Right cardiac atrium (tissue), 5 donors: ENCODE data around the gene GLIPR2. TPM values are rescaled to one million over a fixed set of nuclear protein-coding genes. Genes with fewer than 3 reads are reported as not detected.
"Not testable (repeated sequence)": the region's sequence is repeated elsewhere in the genome, so short reads cannot be mapped to it uniquely, and the experiment has no call there.

Experiments
- ATAC-seq, 2 donors: fragments of 200-7000 bp; cut with Tn5 transposase; one replicate each; pipeline versions ENCODE4 v1.8.0 to v1.9.1; 2020; ENCODE audit warnings: moderate library complexity in 2 of 2, mild to moderate bottlenecking in 1 of 2
- DNase-seq, 3 donors: peaks; one replicate each; pipeline ENCODE4 v3.0.0-alpha.2; 2020
- H3K27ac ChIP-seq: one replicate; pipeline ENCODE4 v1.5.1; 2013; ENCODE audit warnings: mild to moderate bottlenecking, low read length, control low read depth, moderate library complexity
- H3K27me3 ChIP-seq: one replicate; pipeline ENCODE4 v1.6.1; 2013; ENCODE audit not compliant: control insufficient read depth, insufficient read depth
- H3K4me1 ChIP-seq: one replicate; pipeline ENCODE4 v1.6.1; 2013; ENCODE audit warnings: low read length; ENCODE audit not compliant: control insufficient read depth, insufficient read depth
- H3K4me3 ChIP-seq: one replicate; pipeline ENCODE4 v1.5.1; 2013; ENCODE audit warnings: low read length, control low read depth
- H3K9me3 ChIP-seq: one replicate; pipeline ENCODE4 v1.6.1; 2013; ENCODE audit warnings: low read length; ENCODE audit not compliant: control insufficient read depth
- WGBS: extraction: QIAGEN DNeasy Blood & Tissue Kit; methylation state at CpG from one replicate; pipeline ENCODE4 v1.1.7; 2013; 5-methylcytosine and 5-hydroxymethylcytosine counted together
- intact Hi-C, 4 donors: fragments of 100-400 bp; cut with DNase I; formaldehyde crosslinking; loops; one replicate each; pipeline versions ENCODE4 v1.11.0 to v1.14.0; 2022 to 2023
- polyA plus RNA-seq: library from polyadenylated mRNA; stranded (reverse); fragments of 200-250 nt; gene quantifications from one replicate; pipeline ENCODE4 v1.2.3, GENCODE V29; 2013
- total RNA-seq, 4 donors: library from RNA; stranded (reverse); fragmentation: NEBNext Ultra II Directional; extraction: Animal tissue kit (Norgen Biotek cat#: 25700); gene quantifications; one replicate each; pipeline ENCODE4 v1.2.1, GENCODE V29; 2021
- donor health status: healthy with polysubstance abuse.
- donor health status: DM: no; HTN: yes; CAD: no.
- donor health status: DM: no; HTN: no; CAD: no.
- donor health status: DM: no; HTN: yes; CAD: no; lungs with severe emphysema.
- donor health status: DM: yes; HTN: yes; CAD: no.

GLIPR2 gene
- total and polyA plus RNA-seq, 5 donors = 8.8 to 23.2 (median 12.8) TPM

GRCh38 chr9:36121971-36122370 lies 14.6 kb upstream of the GLIPR2 start:
- intact Hi-C loops = no loop called here
- Histone ChIP-seq H3K4me3 (no peak overlapping the region), H3K4me1 (no peaks in the 10 kb centered on the region), H3K9me3 (no peaks in the 10 kb centered on the region), H3K27me3 (no peaks in the 10 kb centered on the region), H3K27ac (no peak overlapping the region)
- no peak for ATAC-seq
- 88% methylated on average over 7 of the region's 7 CpGs for WGBS
- DNase-seq = no peak

- no peak overlapping the region for H3K27ac ChIP-seq
- H3K4me1 ChIP-seq = peaks cover 2% of the 10 kb centered on the region
- intact Hi-C loops = no loop called here
- WGBS = 91% methylated on average over 2 of the region's 2 CpGs
- no peaks in the 10 kb centered on the region for H3K9me3 ChIP-seq
- no peak for ATAC-seq
- DNase-seq = no peak
- no peak overlapping the region for H3K4me3 ChIP-seq
- H3K27me3 ChIP-seq = no peaks in the 10 kb centered on the region
Observed at GRCh38 chr9:36123515-36123914, 13.0 kb upstream of the GLIPR2 start.

GRCh38 chr9:36125062-36125855 lies 11.3 kb upstream of the GLIPR2 start:
- H3K4me3 ChIP-seq = no peak overlapping the region
- peaks cover 2% of the 10 kb centered on the region for H3K4me1 ChIP-seq
- intact Hi-C loops = no loop called here
- H3K9me3 ChIP-seq = no peaks in the 10 kb centered on the region
- 75% methylated on average over 10 of the region's 10 CpGs for WGBS
- no peak for ATAC-seq
- no peak for DNase-seq
- H3K27ac ChIP-seq = no peak overlapping the region
- no peaks in the 10 kb centered on the region for H3K27me3 ChIP-seq

- no peak overlapping the region for H3K4me3 ChIP-seq
- H3K4me1 ChIP-seq = peaks cover 2% of the 10 kb centered on the region
- H3K27ac ChIP-seq = no peak overlapping the region
- DNase-seq (no peak), ATAC-seq (no peak)
- WGBS = 73% methylated on average over 7 of the region's 7 CpGs
- H3K27me3 ChIP-seq = no peaks in the 10 kb centered on the region
- intact Hi-C loops = no loop called here
- H3K9me3 ChIP-seq = no peaks in the 10 kb centered on the region
Observed at GRCh38 chr9:36126016-36126730, 10.4 kb upstream of the GLIPR2 start.

- Histone ChIP-seq H3K27ac (peak overlapping the region; percentile 13), H3K27me3 (no peaks in the 10 kb centered on the region), H3K4me1 (peaks cover 2% of the 10 kb centered on the region), H3K9me3 (no peaks in the 10 kb centered on the region), H3K4me3 (no peak overlapping the region)
- ATAC-seq = peak; percentile 56 to 61
- peak in 1 of 3 donors; percentile 39 for DNase-seq
- intact Hi-C loops = no loop called here
- 62% methylated on average over 5 of the region's 5 CpGs for WGBS
Observed at GRCh38 chr9:36127652-36128244, 8.8 kb upstream of the GLIPR2 start.

GRCh38 chr9:36128349-36128748 lies 8.2 kb upstream of the GLIPR2 start:
- peak overlapping the region; percentile 13 for H3K27ac ChIP-seq
- intact Hi-C loops = no loop called here
- no peak overlapping the region for H3K4me3 ChIP-seq
- 66% methylated on average over 8 of the region's 8 CpGs for WGBS
- peaks cover 2% of the 10 kb centered on the region for H3K4me1 ChIP-seq
- DNase-seq (peak in 1 of 3 donors; percentile 33), ATAC-seq (no peak)
- no peaks in the 10 kb centered on the region for H3K27me3 ChIP-seq
- no peaks in the 10 kb centered on the region for H3K9me3 ChIP-seq

- Histone ChIP-seq H3K27ac (no peak overlapping the region), H3K4me3 (no peak overlapping the region)
- no peak for ATAC-seq
Observed at GRCh38 chr9:36129139-36129538, 7.4 kb upstream of the GLIPR2 start.

GRCh38 chr9:36131666-36132065 lies 4.9 kb upstream of the GLIPR2 start:
- H3K27ac ChIP-seq, H3K4me1 ChIP-seq, H3K9me3 ChIP-seq, H3K4me3 ChIP-seq, ATAC-seq, intact Hi-C loops, H3K27me3 ChIP-seq, DNase-seq: not testable (repeated sequence)
- WGBS = 94% methylated on average over 7 of the region's 7 CpGs

More at GRCh38 chr9:36129139-36129538, 7.4 kb upstream of the GLIPR2 start:
- Histone ChIP-seq H3K4me1 (peaks cover 2% of the 10 kb centered on the region), H3K27me3 (no peaks in the 10 kb centered on the region), H3K9me3 (no peaks in the 10 kb centered on the region)
- intact Hi-C loops = no loop called here
- 88% methylated on average over 12 of the region's 12 CpGs for WGBS
- DNase-seq = peak in 1 of 3 donors; percentile 28

- Histone ChIP-seq H3K4me3 (no peak overlapping the region), H3K27me3 (no peaks in the 10 kb centered on the region), H3K27ac (no peak overlapping the region), H3K9me3 (no peaks in the 10 kb centered on the region), H3K4me1 (peaks cover 2% of the 10 kb centered on the region)
- WGBS = 68% methylated on average over 3 of the region's 3 CpGs
- ATAC-seq = no peak
- intact Hi-C loops = no loop called here
- no peak for DNase-seq
Observed at GRCh38 chr9:36132086-36132485, 4.4 kb upstream of the GLIPR2 start.

GRCh38 chr9:36134761-36135505 lies 1.6 kb upstream of the GLIPR2 start:
- Histone ChIP-seq H3K27me3 (no peaks in the 10 kb centered on the region), H3K4me3 (no peak overlapping the region), H3K4me1 (no peaks in the 10 kb centered on the region), H3K27ac (no peak overlapping the region), H3K9me3 (no peaks in the 10 kb centered on the region)
- 89% methylated on average over 9 of the region's 9 CpGs for WGBS
- DNase-seq (no peak), ATAC-seq (no peak)
- intact Hi-C loops = no loop called here
